Endothelial cell of umbilical vein (primary cell): ENCODE results near the gene CNP. TPM values are rescaled to one million over a fixed set of nuclear protein-coding genes. Genes with fewer than 3 reads are reported as not detected.

Experiments
- BruUV-seq: library from RNA; stranded (reverse); fragments of 400-500 nt; replicated peaks from 2 replicates; lab custom pipeline; 2021; lab: Mats Ljungman, UMichigan
- CTCF ChIA-PET: fragments of 300-600, 350-600 bp; sonication (Branson Sonifier 250); formaldehyde crosslinking; loops from one replicate; lab custom pipeline; 2021; ENCODE audit warnings: antibody characterized with exemption, inconsistent platforms; lab: Charles Lee
- POLR2A ChIA-PET: fragments of 300-600, 350-600 bp; sonication (Branson Sonifier 250); formaldehyde crosslinking; loops from one replicate; lab custom pipeline; 2021; ENCODE audit warnings: antibody characterized with exemption, inconsistent platforms; lab: Charles Lee
- DNase-seq: peaks from one replicate; pipeline ENCODE4 v3.0.0-alpha.2; 2011; ENCODE audit warnings: low read depth, low spot score
- FAIRE-seq: peaks from 2 replicates; lab custom pipeline; 2011; peaks lifted over from hg19 to GRCh38; lab: Jason Lieb, UNC
- H2AFZ ChIP-seq: 2 replicates; pipeline ENCODE4 v1.6.0; 2012; ENCODE audit warnings: low read depth, low read length, control low read depth, inconsistent platforms
- H3K27ac ChIP-seq: 2 replicates; pipeline ENCODE4 v1.5.1; 2011; ENCODE audit warnings: low read depth, mild to moderate bottlenecking, control low read depth, low read length, moderate library complexity; ENCODE audit not compliant: insufficient read depth
- H3K27me3 ChIP-seq, 2 experiments: 2 replicates each; pipeline versions ENCODE4 v1.6.0 to v1.6.1; 2011; ENCODE audit warnings: low read length in 2 of 2, mixed read lengths in 1 of 2; ENCODE audit not compliant: control insufficient read depth in 2 of 2, insufficient read depth in 2 of 2
- H3K36me3 ChIP-seq, 2 experiments: 2 replicates in 1 of 2; 3 replicates in 1 of 2; pipeline ENCODE4 v1.5.1; 2011; ENCODE audit warnings: low read length in 2 of 2, mild to moderate bottlenecking in 1 of 2, moderate library complexity in 1 of 2; ENCODE audit not compliant: control insufficient read depth in 2 of 2, insufficient read depth in 2 of 2; ENCODE audit errors: extremely low read depth in 1 of 2
- H3K4me1 ChIP-seq: 3 replicates; pipeline ENCODE4 v1.5.1; 2011; ENCODE audit warnings: mild to moderate bottlenecking, low read length; ENCODE audit not compliant: control insufficient read depth, insufficient read depth; ENCODE audit errors: extremely low read depth
- H3K4me2 ChIP-seq: 2 replicates; pipeline ENCODE4 v1.6.1; 2011; ENCODE audit warnings: low read length, control low read depth, mixed read lengths; ENCODE audit not compliant: insufficient read depth
- H3K4me3 ChIP-seq, 3 experiments: fragments of 200-600 bp in 1 of 3; sonication (generic), shearing (Covaris generic) in 1 of 3; replicated peaks in 1 of 3; 2 replicates each; pipeline ENCODE4 v1.5.1; 2011 to 2016; ENCODE audit warnings: control low read depth in 3 of 3, low read length in 3 of 3, mild to moderate bottlenecking in 2 of 3, inconsistent platforms in 1 of 3, low read depth in 1 of 3, moderate library complexity in 1 of 3; ENCODE audit not compliant: insufficient read depth in 1 of 3
- H3K79me2 ChIP-seq: 2 replicates; pipeline ENCODE4 v1.6.0; 2012; ENCODE audit warnings: low read length, inconsistent platforms; ENCODE audit not compliant: control insufficient read depth, insufficient read depth
- H3K9ac ChIP-seq: replicated peaks from 2 replicates; pipeline ENCODE3; 2011; ENCODE audit warnings: low read length, control low read depth; ENCODE audit not compliant: insufficient read depth; ENCODE audit errors: extremely low read depth
- H3K9me1 ChIP-seq: replicated peaks from 3 replicates; pipeline ENCODE4 v1.6.0; 2011; ENCODE audit warnings: mild to moderate bottlenecking, low read length; ENCODE audit not compliant: control insufficient read depth, insufficient read depth; ENCODE audit errors: extremely low read depth
- H3K9me3 ChIP-seq: replicated peaks from 2 replicates; pipeline ENCODE4 v1.5.1; 2012; ENCODE audit warnings: low read length, inconsistent platforms; ENCODE audit not compliant: control insufficient read depth, insufficient read depth
- H4K20me1 ChIP-seq: replicated peaks from 2 replicates; pipeline ENCODE3; 2011; ENCODE audit warnings: mild to moderate bottlenecking, low read length; ENCODE audit not compliant: control insufficient read depth, insufficient read depth; ENCODE audit errors: extremely low read depth
- EZH2 ChIP-seq: IDR thresholded peaks from 2 replicates; pipeline ENCODE4 v1.6.1; 2012; ENCODE audit warnings: borderline replicate concordance, low read depth, mild to moderate bottlenecking, moderate library complexity, low read length, inconsistent platforms; ENCODE audit not compliant: severe bottlenecking
- FOS ChIP-seq: IDR thresholded peaks from 2 replicates; pipeline ENCODE4 v1.6.1; 2011; ENCODE audit warnings: mild to moderate bottlenecking, low read length, moderate library complexity, borderline replicate concordance; ENCODE audit not compliant: insufficient read depth
- GATA2 ChIP-seq: IDR thresholded peaks from 2 replicates; pipeline ENCODE4 v1.7.0; 2011; ENCODE audit warnings: low read depth, mild to moderate bottlenecking, moderate library complexity, mixed read lengths, low read length; ENCODE audit not compliant: insufficient read length, insufficient read depth
- JUN ChIP-seq: IDR thresholded peaks from 2 replicates; pipeline ENCODE4 v1.6.1; 2011; ENCODE audit warnings: borderline replicate concordance, low read depth; ENCODE audit not compliant: insufficient read length, insufficient read depth
- MYC ChIP-seq: IDR thresholded peaks from one replicate; pipeline ENCODE4 v1.6.1; 2011; ENCODE audit warnings: mild to moderate bottlenecking, low read depth, low read length
- POLR2A ChIP-seq: IDR thresholded peaks from 2 replicates; pipeline ENCODE4 v1.6.1; 2012; ENCODE audit warnings: low read depth, mild to moderate bottlenecking, control low read depth, low read length
- POLR2AphosphoS5 ChIP-seq: IDR thresholded peaks from 2 replicates; pipeline ENCODE4 v1.6.1; 2012; ENCODE audit warnings: low read depth, mild to moderate bottlenecking, control low read depth, low read length, moderate library complexity; ENCODE audit not compliant: insufficient read depth
- dilution Hi-C: fragments of 300-500 bp; cut with MboI; formaldehyde crosslinking; loops from one replicate; pipeline ENCODE4 v1.15.0; 2019; ENCODE audit warnings: low sequenced_read_pairs; ENCODE audit not compliant: extremely low pct_ligation_motif_present
- intact Hi-C: fragments of 100-400 bp; cut with micrococcal nuclease; formaldehyde crosslinking; loops from one replicate; pipeline ENCODE4 v1.10.0; 2022
- polyA plus RNA-seq, 4 experiments: library from polyadenylated mRNA; depleted of rRNA in 3 of 4; stranded (reverse) in 3 of 4; unstranded in 1 of 4; fragments of >200 nt; gene quantifications; 2 replicates each; pipeline versions ENCODE4 v1.2.1 to v1.2.3, GENCODE V29; 2011 to 2012; ENCODE audit warnings: missing spikeins in 1 of 4
- total RNA-seq: library from RNA; stranded (reverse); gene quantifications from 2 replicates; pipeline ENCODE4 v1.2.3, GENCODE V29; 2021
- TF ChIP-seq, protein P1 (sequence below), 2 donors: IDR thresholded peaks; 1 replicate in 1 of 2; 2 replicates in 1 of 2; pipeline ENCODE4 v1.5.1; 2011; ENCODE audit warnings: low read length in 2 of 2, mild to moderate bottlenecking in 2 of 2, moderate library complexity in 2 of 2, control low read depth in 1 of 2, inconsistent platforms in 1 of 2, low read depth in 1 of 2; ENCODE audit not compliant: insufficient read depth in 1 of 2; ENCODE audit errors: extremely low read depth in 1 of 2
- TF ChIP-seq, protein P2 (sequence below): IDR thresholded peaks from 2 replicates; pipeline ENCODE4 v1.6.1; 2011; ENCODE audit not compliant: insufficient read depth, insufficient read length

Gene CNP
- total and polyA plus RNA-seq, 2 donors (not counting 3 experiments of a cell fraction or from before 2014, with no cell fraction given), result 49.4 to 84.9 TPM

DNA sequence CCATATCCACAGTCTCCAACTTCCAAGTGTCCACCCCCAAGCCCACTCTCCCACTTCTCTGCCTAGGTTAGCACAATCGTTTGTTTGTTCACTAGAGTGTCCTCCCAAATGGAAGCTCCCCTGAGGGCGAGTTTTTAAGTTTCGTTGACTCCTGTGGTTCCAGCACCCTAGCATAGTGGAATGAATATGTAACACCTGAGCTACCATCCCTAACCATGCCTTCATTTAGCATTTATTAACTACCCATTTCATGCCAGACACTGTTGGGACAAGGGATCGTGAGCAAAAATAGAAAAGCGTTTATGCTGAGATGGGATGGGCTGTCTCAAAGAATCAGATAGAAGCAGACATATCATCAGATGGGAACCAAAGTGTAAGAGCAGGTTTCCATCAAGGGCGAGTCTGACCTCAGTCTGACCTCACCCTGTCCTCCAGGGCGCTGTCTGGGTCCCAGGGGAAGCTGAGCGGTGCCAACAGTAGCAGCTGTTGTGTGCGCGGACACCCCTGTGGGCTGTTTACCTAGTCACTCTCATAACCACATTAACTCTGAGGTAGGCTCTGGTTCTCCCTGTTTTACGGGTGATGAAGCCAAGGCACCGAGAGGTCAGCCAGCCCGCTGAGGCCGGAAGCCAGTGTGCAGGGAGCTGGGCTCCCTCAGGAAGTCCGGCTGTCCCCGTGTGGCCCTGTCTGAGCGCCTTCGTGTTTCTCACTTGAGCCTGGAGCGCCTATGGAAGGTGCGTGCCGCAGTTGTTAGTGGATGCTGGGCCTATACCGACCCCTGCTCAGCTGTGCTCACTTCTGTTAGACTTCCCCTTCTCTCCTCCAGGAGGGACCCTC lies 6.2 kb downstream of the CNP start:
- Histone ChIP-seq H3K27ac (no peak overlapping the region), H3K9ac (no peak overlapping the region), H3K9me3 (no peaks in the 10 kb centered on the region), H3K4me2 (no peak overlapping the region), H2AFZ (no peak overlapping the region), H4K20me1 (no peaks in the 10 kb centered on the region), H3K4me1 (peaks cover under 1% of the 10 kb centered on the region), H3K9me1 (no peaks in the 10 kb centered on the region), H3K27me3 (no peaks in the 10 kb centered on the region), H3K79me2 (peaks cover 13% of the 10 kb centered on the region), H3K4me3 (no peak overlapping the region), H3K36me3 (peaks cover 16 to 59% of the 10 kb centered on the region in 2 experiments)
- dilution Hi-C loops, result loop anchor here (25.0 kb wide), 1 partner anchor 140 kb away; the partner anchor contains the start of genes DHX58, HSPB9 and KAT2A
- FAIRE-seq (no peak), DNase-seq (no peak)
- TF ChIP-seq MYC, result no peak
- TF ChIP-seq POLR2A, result no peak
- TF ChIP-seq FOS, result no peak
- TF ChIP-seq GATA2, result no peak
- TF ChIP-seq, protein P1, sequence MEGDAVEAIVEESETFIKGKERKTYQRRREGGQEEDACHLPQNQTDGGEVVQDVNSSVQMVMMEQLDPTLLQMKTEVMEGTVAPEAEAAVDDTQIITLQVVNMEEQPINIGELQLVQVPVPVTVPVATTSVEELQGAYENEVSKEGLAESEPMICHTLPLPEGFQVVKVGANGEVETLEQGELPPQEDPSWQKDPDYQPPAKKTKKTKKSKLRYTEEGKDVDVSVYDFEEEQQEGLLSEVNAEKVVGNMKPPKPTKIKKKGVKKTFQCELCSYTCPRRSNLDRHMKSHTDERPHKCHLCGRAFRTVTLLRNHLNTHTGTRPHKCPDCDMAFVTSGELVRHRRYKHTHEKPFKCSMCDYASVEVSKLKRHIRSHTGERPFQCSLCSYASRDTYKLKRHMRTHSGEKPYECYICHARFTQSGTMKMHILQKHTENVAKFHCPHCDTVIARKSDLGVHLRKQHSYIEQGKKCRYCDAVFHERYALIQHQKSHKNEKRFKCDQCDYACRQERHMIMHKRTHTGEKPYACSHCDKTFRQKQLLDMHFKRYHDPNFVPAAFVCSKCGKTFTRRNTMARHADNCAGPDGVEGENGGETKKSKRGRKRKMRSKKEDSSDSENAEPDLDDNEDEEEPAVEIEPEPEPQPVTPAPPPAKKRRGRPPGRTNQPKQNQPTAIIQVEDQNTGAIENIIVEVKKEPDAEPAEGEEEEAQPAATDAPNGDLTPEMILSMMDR (IDR thresholded peaks at IDR 0.05; ENCODE audit: extremely low read depth in 1 of 2, insufficient read depth in 1 of 2, low read depth in 1 of 2, low read length in 2 of 2), result no peak
- TF ChIP-seq JUN, result no peak
- no peak for TF ChIP-seq EZH2
- TF ChIP-seq, protein P2, sequence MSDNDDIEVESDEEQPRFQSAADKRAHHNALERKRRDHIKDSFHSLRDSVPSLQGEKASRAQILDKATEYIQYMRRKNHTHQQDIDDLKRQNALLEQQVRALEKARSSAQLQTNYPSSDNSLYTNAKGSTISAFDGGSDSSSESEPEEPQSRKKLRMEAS, result no peak
- TF ChIP-seq POLR2AphosphoS5, result no peak
- ChIA-PET POLR2A (no interaction called here), CTCF (interaction anchor here (1.1 to 1.5 kb wide), 2 partner anchors 9 to 128 kb away, joined by 3 to 4 read pairs; no protein-coding TSS in a partner anchor)
- intact Hi-C loops, result no loop called here
- no TSS peak for BruUV-seq
